ENCODE measurements around the gene RMND1.
"Not testable (repeated sequence)": the region's sequence is repeated elsewhere in the genome, so short reads cannot be mapped to it uniquely, and the experiment has no call there.

RMND1 gene

GRCh38 chr6:151381722-151382121 lies 70.2 kb downstream of the RMND1 start:
- no peak for DNase-seq

GRCh38 chr6:151380848-151381205 lies 71.1 kb downstream of the RMND1 start:
- no peak for DNase-seq

GRCh38 chr6:151379933-151380847 lies 71.7 kb downstream of the RMND1 start:
- no peak for DNase-seq

GRCh38 chr6:151377095-151377494 lies 74.8 kb downstream of the RMND1 start:
- DNase-seq: no peak

GRCh38 chr6:151376440-151376839 lies 75.5 kb downstream of the RMND1 start:
- DNase-seq: no peak

- no peak for DNase-seq
Measured at GRCh38 chr6:151375833-151376232, 76.1 kb downstream of the RMND1 start.

GRCh38 chr6:151374036-151374683 lies 77.8 kb downstream of the RMND1 start:
- no peak for DNase-seq

- no peak for DNase-seq
Measured at GRCh38 chr6:151372164-151372563, 79.8 kb downstream of the RMND1 start.

GRCh38 chr6:151370509-151371078 lies 81.3 kb downstream of the RMND1 start:
- no peak for DNase-seq

- DNase-seq: no peak
Measured at GRCh38 chr6:151365233-151365632, 86.7 kb downstream of the RMND1 start.

GRCh38 chr6:151359486-151359885 lies 92.4 kb downstream of the RMND1 start:
- no peak for DNase-seq

GRCh38 chr6:151358475-151358874 lies 93.5 kb downstream of the RMND1 start:
- no peak for DNase-seq

- no peak for DNase-seq
Measured at GRCh38 chr6:151357758-151358436, 94.0 kb downstream of the RMND1 start.

- not testable (repeated sequence) for DNase-seq
Measured at GRCh38 chr6:151356983-151357382, 94.9 kb downstream of the RMND1 start.
